ENCODE measurements around the gene TBC1D17. TPM values are rescaled to one million over a fixed set of nuclear protein-coding genes. Genes with fewer than 3 reads are reported as not detected.

The TBC1D17 gene
- total and polyA plus RNA-seq, 2 of the 13 experiments (the other 11 are each of a cell fraction or from before 2014, with no cell fraction given) = 9.7 to 16.9 TPM

DNA sequence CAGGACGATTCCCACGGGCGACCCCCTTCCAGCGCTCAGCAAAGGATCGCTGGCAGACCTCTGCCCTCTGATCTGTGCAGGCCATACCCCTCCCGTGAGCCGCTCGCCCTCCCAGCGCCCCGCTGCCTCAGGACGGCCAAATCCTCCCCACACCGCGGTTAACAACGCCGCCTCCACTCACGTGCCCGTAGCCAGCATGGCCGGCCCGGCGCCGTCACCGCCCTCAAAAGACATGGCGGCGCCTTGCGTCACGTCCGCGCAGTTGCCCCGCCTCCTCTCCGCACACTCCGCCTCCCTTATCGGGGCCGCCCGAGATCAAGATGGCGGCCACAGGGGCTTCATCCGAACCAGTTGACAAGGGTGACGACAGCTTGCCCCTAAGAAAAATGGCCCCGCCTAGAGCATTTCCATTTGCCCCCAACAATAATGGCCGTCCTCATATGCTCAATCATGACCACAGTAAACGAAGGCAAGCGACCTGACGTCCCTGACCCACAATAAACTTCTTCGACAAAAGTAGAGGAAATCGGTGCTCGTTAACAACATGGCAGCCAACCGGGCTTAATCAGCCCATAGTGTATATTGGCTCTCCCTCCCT, 981 bp upstream of the TBC1D17 start (continued):
- TF ChIP-seq, protein P1, sequence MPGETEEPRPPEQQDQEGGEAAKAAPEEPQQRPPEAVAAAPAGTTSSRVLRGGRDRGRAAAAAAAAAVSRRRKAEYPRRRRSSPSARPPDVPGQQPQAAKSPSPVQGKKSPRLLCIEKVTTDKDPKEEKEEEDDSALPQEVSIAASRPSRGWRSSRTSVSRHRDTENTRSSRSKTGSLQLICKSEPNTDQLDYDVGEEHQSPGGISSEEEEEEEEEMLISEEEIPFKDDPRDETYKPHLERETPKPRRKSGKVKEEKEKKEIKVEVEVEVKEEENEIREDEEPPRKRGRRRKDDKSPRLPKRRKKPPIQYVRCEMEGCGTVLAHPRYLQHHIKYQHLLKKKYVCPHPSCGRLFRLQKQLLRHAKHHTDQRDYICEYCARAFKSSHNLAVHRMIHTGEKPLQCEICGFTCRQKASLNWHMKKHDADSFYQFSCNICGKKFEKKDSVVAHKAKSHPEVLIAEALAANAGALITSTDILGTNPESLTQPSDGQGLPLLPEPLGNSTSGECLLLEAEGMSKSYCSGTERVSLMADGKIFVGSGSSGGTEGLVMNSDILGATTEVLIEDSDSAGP (CRISPR knock-in tag; IDR thresholded peaks at IDR 0.05; ENCODE audit: borderline replicate concordance) = peak; percentile 91
- TF ChIP-seq REL (CRISPR knock-in tag; conservative IDR thresholded peaks at IDR 0.05) (no peak), ATF7-NPFF (CRISPR knock-in tag; IDR thresholded peaks at IDR 0.05; ENCODE audit: low read depth) (no peak; the same call in 1 of the 2 replicates), ZNF256 (CRISPR knock-in tag; conservative IDR thresholded peaks at IDR 0.05) (no peak), FOXJ3 (CRISPR knock-in tag; IDR thresholded peaks at IDR 0.05; ENCODE audit: borderline replicate concordance) (no peak), ZNF782 (CRISPR knock-in tag; IDR thresholded peaks at IDR 0.05; ENCODE audit: borderline replicate concordance) (peak; percentile 9; the same call in 1 of the 2 replicates), CBFB (CRISPR knock-in tag; IDR thresholded peaks at IDR 0.05) (no peak; the same call in none of the 2 replicates), NBN (conservative IDR thresholded peaks at IDR 0.05) (no peak), ZNF44 (CRISPR knock-in tag; IDR thresholded peaks at IDR 0.05) (no peak), SKI (IDR thresholded peaks at IDR 0.05; ENCODE audit: partially characterized antibody) (no peak), RARG (CRISPR knock-in tag; IDR thresholded peaks at IDR 0.05; ENCODE audit: low read depth) (0 out of 2 replicates have a peak, but pooled peaks have one; percentile 23), NFKB2 (CRISPR knock-in tag; IDR thresholded peaks at IDR 0.05; ENCODE audit: borderline replicate concordance) (peak; percentile 50; the same call in 1 of the 2 replicates), SIN3A (IDR thresholded peaks at IDR 0.05; ENCODE audit: borderline replicate concordance, low read depth, low read length) (peak; percentile 51; the same call in 1 of the 2 replicates), MTF2 (CRISPR knock-in tag; IDR thresholded peaks at IDR 0.05; ENCODE audit: borderline replicate concordance) (no peak), ZEB1 (IDR thresholded peaks at IDR 0.05; ENCODE audit: insufficient replicate concordance, low read depth) (no peak), ZSCAN31 (CRISPR knock-in tag; IDR thresholded peaks at IDR 0.05; ENCODE audit: low read depth) (no peak), ZNF570 (CRISPR knock-in tag; IDR thresholded peaks at IDR 0.05; ENCODE audit: borderline replicate concordance) (no peak), MAZ (IDR thresholded peaks at IDR 0.05; ENCODE audit: borderline replicate concordance, low read depth, low read length) (no peak), MAZ (CRISPR knock-in tag; IDR thresholded peaks at IDR 0.05; ENCODE audit: low read depth) (peak; percentile 85), TP53 (CRISPR knock-in tag; conservative IDR thresholded peaks at IDR 0.05) (peak; percentile 76; the same call in 1 of the 2 replicates)
- TF ChIP-seq, protein P2, sequence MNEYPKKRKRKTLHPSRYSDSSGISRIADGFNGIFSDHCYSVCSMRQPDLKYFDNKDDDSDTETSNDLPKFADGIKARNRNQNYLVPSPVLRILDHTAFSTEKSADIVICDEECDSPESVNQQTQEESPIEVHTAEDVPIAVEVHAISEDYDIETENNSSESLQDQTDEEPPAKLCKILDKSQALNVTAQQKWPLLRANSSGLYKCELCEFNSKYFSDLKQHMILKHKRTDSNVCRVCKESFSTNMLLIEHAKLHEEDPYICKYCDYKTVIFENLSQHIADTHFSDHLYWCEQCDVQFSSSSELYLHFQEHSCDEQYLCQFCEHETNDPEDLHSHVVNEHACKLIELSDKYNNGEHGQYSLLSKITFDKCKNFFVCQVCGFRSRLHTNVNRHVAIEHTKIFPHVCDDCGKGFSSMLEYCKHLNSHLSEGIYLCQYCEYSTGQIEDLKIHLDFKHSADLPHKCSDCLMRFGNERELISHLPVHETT (CRISPR knock-in tag; conservative IDR thresholded peaks at IDR 0.05) = no peak; the same call in 1 of the 2 replicates
- TF ChIP-seq, protein P3, sequence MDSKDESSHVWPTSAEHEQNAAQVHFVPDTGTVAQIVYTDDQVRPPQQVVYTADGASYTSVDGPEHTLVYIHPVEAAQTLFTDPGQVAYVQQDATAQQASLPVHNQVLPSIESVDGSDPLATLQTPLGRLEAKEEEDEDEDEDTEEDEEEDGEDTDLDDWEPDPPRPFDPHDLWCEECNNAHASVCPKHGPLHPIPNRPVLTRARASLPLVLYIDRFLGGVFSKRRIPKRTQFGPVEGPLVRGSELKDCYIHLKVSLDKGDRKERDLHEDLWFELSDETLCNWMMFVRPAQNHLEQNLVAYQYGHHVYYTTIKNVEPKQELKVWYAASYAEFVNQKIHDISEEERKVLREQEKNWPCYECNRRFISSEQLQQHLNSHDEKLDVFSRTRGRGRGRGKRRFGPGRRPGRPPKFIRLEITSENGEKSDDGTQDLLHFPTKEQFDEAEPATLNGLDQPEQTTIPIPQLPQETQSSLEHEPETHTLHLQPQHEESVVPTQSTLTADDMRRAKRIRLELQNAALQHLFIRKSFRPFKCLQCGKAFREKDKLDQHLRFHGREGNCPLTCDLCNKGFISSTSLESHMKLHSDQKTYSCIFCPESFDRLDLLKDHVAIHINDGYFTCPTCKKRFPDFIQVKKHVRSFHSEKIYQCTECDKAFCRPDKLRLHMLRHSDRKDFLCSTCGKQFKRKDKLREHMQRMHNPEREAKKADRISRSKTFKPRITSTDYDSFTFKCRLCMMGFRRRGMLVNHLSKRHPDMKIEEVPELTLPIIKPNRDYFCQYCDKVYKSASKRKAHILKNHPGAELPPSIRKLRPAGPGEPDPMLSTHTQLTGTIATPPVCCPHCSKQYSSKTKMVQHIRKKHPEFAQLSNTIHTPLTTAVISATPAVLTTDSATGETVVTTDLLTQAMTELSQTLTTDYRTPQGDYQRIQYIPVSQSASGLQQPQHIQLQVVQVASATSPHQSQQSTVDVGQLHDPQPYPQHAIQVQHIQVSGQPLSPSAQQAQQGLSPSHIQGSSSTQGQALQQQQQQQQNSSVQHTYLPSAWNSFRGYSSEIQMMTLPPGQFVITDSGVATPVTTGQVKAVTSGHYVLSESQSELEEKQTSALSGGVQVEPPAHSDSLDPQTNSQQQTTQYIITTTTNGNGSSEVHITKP (CRISPR knock-in tag; IDR thresholded peaks at IDR 0.05; ENCODE audit: low read depth) = peak; percentile 97
